Spleen (tissue), 11 donors: ENCODE results near the gene TSPYL6. TPM values are rescaled to one million over a fixed set of nuclear protein-coding genes. Genes with fewer than 3 reads are reported as not detected.

Experiments
- DNase-seq: peaks from one replicate; pipeline ENCODE4 v3.0.0-alpha.2; 2020
- H3K27ac ChIP-seq, 8 donors: fragments of 200-600 bp; sonication (generic) in 7 of 8; 1 replicate in 4 of 8; 2 replicates in 4 of 8; pipeline versions ENCODE4 v1.5.0 to v1.8.0; 2016 to 2021; ENCODE audit warnings: inconsistent platforms in 4 of 8, mild to moderate bottlenecking in 4 of 8, moderate library complexity in 1 of 8
- H3K27me3 ChIP-seq, 7 donors: fragments of 200-600 bp; sonication (generic) in 6 of 7; replicated peaks in 1 of 7; 1 replicate in 4 of 7; 2 replicates in 3 of 7; pipeline versions ENCODE4 v1.5.0 to v1.8.0; 2016 to 2021; ENCODE audit warnings: inconsistent platforms in 3 of 7, mild to moderate bottlenecking in 1 of 7
- H3K36me3 ChIP-seq, 6 donors: fragments of 200-600 bp; sonication (generic) in 5 of 6; 1 replicate in 4 of 6; 2 replicates in 2 of 6; pipeline versions ENCODE4 v1.5.0 to v1.8.0; 2016 to 2021; ENCODE audit warnings: inconsistent platforms in 2 of 6
- H3K4me1 ChIP-seq, 6 donors: fragments of 200-600 bp; sonication (generic) in 5 of 6; 1 replicate in 3 of 6; 2 replicates in 3 of 6; pipeline versions ENCODE4 v1.5.0 to v1.8.0; 2016 to 2021; ENCODE audit warnings: inconsistent platforms in 3 of 6
- H3K4me3 ChIP-seq, 8 donors: fragments of 200-600 bp; sonication (generic) in 7 of 8; 1 replicate in 4 of 8; 2 replicates in 4 of 8; pipeline versions ENCODE4 v1.5.0 to v1.8.0; 2016 to 2021; ENCODE audit warnings: inconsistent platforms in 4 of 8, mild to moderate bottlenecking in 4 of 8, moderate library complexity in 2 of 8
- H3K9me3 ChIP-seq, 8 donors: fragments of 200-600 bp; sonication (generic) in 7 of 8; 1 replicate in 4 of 8; 2 replicates in 4 of 8; pipeline versions ENCODE4 v1.5.0 to v1.8.0; 2016 to 2021; ENCODE audit warnings: inconsistent platforms in 4 of 8
- POLR2A ChIP-seq, 3 donors: fragments of 450-650 bp; IDR thresholded peaks; one replicate each; pipeline ENCODE4 v1.5.1; 2017; ENCODE audit warnings: antibody characterized with exemption in 3 of 3, mild to moderate bottlenecking in 1 of 3
- POLR2AphosphoS5 ChIP-seq, 3 donors: sonication (generic); formaldehyde crosslinking; IDR thresholded peaks; one replicate each; pipeline ENCODE4 v1.5.1; 2017; ENCODE audit warnings: antibody characterized with exemption in 3 of 3
- WGBS, 5 donors: extraction: QIAGEN DNeasy Blood & Tissue Kit in 3 of 5; methylation state at CpG; one replicate each; pipeline versions ENCODE4 v1.1.5 to v1.1.7; 2013 to 2018; 5-methylcytosine and 5-hydroxymethylcytosine counted together
- intact Hi-C: fragments of 100-400 bp; cut with DNase I; formaldehyde crosslinking; loops from one replicate; pipeline ENCODE4 v1.15.0; 2023; ENCODE audit warnings: low total_unique reads
- polyA plus RNA-seq, 3 donors: library from polyadenylated mRNA; stranded (reverse); fragments of 200-250 nt; gene quantifications; one replicate each; pipeline ENCODE4 v1.2.1, GENCODE V29; 2013
- total RNA-seq, 7 donors: library from RNA; depleted of rRNA in 3 of 7; stranded (reverse); fragments of >200 nt in 3 of 7; fragmentation: NEBNext Ultra II Directional in 4 of 7; extraction: Animal tissue kit (Norgen Biotek cat#: 25700) in 4 of 7; gene quantifications; one replicate each; pipeline versions ENCODE4 v1.1.0 to v1.2.1, GENCODE V29; 2016 to 2021
- TF ChIP-seq, protein P1 (sequence below), 11 experiments: fragments of 200-600 bp in 7 of 11; fragments of 450-650 bp in 4 of 11; sonication (generic) in 4 of 11; IDR thresholded peaks in 8 of 11; conservative IDR thresholded peaks in 3 of 11; 1 replicate in 7 of 11; 2 replicates in 4 of 11; pipeline versions ENCODE4 v1.4.0 to v1.8.0; 2016 to 2021; ENCODE audit warnings: antibody characterized with exemption in 11 of 11, inconsistent platforms in 4 of 11, mild to moderate bottlenecking in 1 of 11
- donor health status: healthy with polysubstance abuse.
- donor health status: DM: no; HTN: no; CAD: no; lungs with moderate emphysema.
- donor health status: DM: no; HTN: no; CAD: no.
- donor health status: Bipolar disorder and iron deficiency.
- donor health status: healthy.
- donor health status: DM: no; HTN: no; CAD: no.
- donor health status: DM: yes; HTN: yes; CAD: no.

The TSPYL6 gene
- total and polyA plus RNA-seq, 10 donors = 0.14 to 0.33 TPM; not detected in 8

DNA sequence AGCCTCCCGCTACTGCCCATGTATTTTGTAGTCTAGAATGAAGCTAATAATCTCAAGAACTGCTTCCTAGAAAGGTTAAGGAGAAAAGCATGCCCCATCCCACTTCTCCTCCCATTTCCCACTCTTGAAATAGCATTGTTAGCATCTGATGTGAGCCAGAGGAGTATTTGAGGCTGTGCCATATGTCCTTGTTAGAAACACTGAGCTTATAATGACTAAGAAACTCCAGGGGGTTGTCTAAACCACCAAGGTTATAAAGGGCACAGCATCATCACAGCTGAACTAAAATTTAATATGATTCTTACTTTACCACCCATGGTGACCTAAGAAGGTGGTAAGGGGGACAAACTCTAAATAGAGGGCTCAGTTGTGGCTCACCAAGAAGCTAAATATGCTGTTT is 16.6 kb downstream of the TSPYL6 start:
- Histone ChIP-seq H3K27me3 (no peaks in the 10 kb centered on the region), H3K4me1 (no peaks in the 10 kb centered on the region), H3K9me3 (peaks cover 0 to 7% (median 0%) of the 10 kb centered on the region in 8 donors), H3K36me3 (no peaks in the 10 kb centered on the region), H3K4me3 (no peak overlapping the region), H3K27ac (peak overlapping the region in 1 of 8 donors; percentile 19)
- no peak for DNase-seq
- intact Hi-C loops = no loop called here
- TF ChIP-seq POLR2A (IDR thresholded peaks at IDR 0.05) (no peak), POLR2AphosphoS5 (IDR thresholded peaks at IDR 0.05) (no peak)
- TF ChIP-seq, protein P1, sequence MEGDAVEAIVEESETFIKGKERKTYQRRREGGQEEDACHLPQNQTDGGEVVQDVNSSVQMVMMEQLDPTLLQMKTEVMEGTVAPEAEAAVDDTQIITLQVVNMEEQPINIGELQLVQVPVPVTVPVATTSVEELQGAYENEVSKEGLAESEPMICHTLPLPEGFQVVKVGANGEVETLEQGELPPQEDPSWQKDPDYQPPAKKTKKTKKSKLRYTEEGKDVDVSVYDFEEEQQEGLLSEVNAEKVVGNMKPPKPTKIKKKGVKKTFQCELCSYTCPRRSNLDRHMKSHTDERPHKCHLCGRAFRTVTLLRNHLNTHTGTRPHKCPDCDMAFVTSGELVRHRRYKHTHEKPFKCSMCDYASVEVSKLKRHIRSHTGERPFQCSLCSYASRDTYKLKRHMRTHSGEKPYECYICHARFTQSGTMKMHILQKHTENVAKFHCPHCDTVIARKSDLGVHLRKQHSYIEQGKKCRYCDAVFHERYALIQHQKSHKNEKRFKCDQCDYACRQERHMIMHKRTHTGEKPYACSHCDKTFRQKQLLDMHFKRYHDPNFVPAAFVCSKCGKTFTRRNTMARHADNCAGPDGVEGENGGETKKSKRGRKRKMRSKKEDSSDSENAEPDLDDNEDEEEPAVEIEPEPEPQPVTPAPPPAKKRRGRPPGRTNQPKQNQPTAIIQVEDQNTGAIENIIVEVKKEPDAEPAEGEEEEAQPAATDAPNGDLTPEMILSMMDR (IDR thresholded peaks at IDR 0.05 in 8 of 11, conservative IDR thresholded peaks at IDR 0.05 in 3 of 11) = no peak
- 77 to 87% (median 82%) methylated on average over 1 of the region's 1 CpG for WGBS, 5 donors

GRCh38 chr2:54237428-54237827 is 18.6 kb downstream of the TSPYL6 start:
- WGBS, 5 donors = 93 to 100% (median 94%) methylated on average over 2 of the region's 2 CpGs
- intact Hi-C loops = no loop called here
- Histone ChIP-seq H3K36me3 (no peaks in the 10 kb centered on the region), H3K27me3 (no peaks in the 10 kb centered on the region), H3K27ac (no peak overlapping the region), H3K4me1 (no peaks in the 10 kb centered on the region), H3K9me3 (peaks cover 0 to 10% (median 2%) of the 10 kb centered on the region in 8 donors), H3K4me3 (no peak overlapping the region)
- DNase-seq = no peak
- TF ChIP-seq, protein P1 (IDR thresholded peaks at IDR 0.05 in 8 of 11, conservative IDR thresholded peaks at IDR 0.05 in 3 of 11) = no peak
- TF ChIP-seq POLR2AphosphoS5 (IDR thresholded peaks at IDR 0.05) (no peak), POLR2A (IDR thresholded peaks at IDR 0.05) (no peak)

- TF ChIP-seq POLR2AphosphoS5 (IDR thresholded peaks at IDR 0.05) (no peak), POLR2A (IDR thresholded peaks at IDR 0.05) (no peak)
- TF ChIP-seq, protein P1 (IDR thresholded peaks at IDR 0.05 in 8 of 11, conservative IDR thresholded peaks at IDR 0.05 in 3 of 11) = no peak
- Histone ChIP-seq H3K27ac (no peak overlapping the region), H3K27me3 (no peaks in the 10 kb centered on the region), H3K4me3 (no peak overlapping the region), H3K9me3 (peaks cover 0 to 14% (median 2%) of the 10 kb centered on the region in 8 donors), H3K36me3 (no peaks in the 10 kb centered on the region), H3K4me1 (no peaks in the 10 kb centered on the region)
- no peak for DNase-seq
- 58 to 76% (median 72%) methylated on average over 4 of the region's 4 CpGs for WGBS, 5 donors
- intact Hi-C loops = no loop called here
These were observed 22.0 kb downstream of the TSPYL6 start for GRCh38 chr2:54233832-54234649.

- no peaks in the 10 kb centered on the region for H3K27me3 ChIP-seq
- no peak for DNase-seq
These were observed 27.1 kb downstream of the TSPYL6 start for GRCh38 chr2:54228945-54229344.

More at GRCh38 chr2:54228945-54229344, 27.1 kb downstream of the TSPYL6 start:
- TF ChIP-seq POLR2A (IDR thresholded peaks at IDR 0.05) (no peak), POLR2AphosphoS5 (IDR thresholded peaks at IDR 0.05) (no peak)
- TF ChIP-seq, protein P1 (IDR thresholded peaks at IDR 0.05 in 8 of 11, conservative IDR thresholded peaks at IDR 0.05 in 3 of 11) = no peak
- Histone ChIP-seq H3K36me3 (peaks cover 0 to 5% (median 0%) of the 10 kb centered on the region in 6 donors), H3K4me1 (no peaks in the 10 kb centered on the region), H3K27ac (peak overlapping the region in 2 of 8 donors; percentile 3 to 5), H3K4me3 (no peak overlapping the region), H3K9me3 (peaks cover 0 to 8% (median 0%) of the 10 kb centered on the region in 8 donors)
- WGBS, 5 donors = 80 to 92% (median 90%) methylated on average over 2 of the region's 2 CpGs
- intact Hi-C loops = no loop called here
